HepG2 (cell line): ENCODE results near the gene ZNF189. TPM values are rescaled to one million over a fixed set of nuclear protein-coding genes. Genes with fewer than 3 reads are reported as not detected.

Source experiments
- CEBPG ChIP-seq: IDR thresholded peaks from 2 replicates; pipeline ENCODE4 v1.6.1; 2016
- KAT7 ChIP-seq: IDR thresholded peaks from 2 replicates; pipeline ENCODE4 v1.6.1; 2018; ENCODE audit warnings: borderline replicate concordance, missing compliant biosample characterization
- MXI1 ChIP-seq: IDR thresholded peaks from 3 replicates; pipeline ENCODE4 v1.6.1; 2012; ENCODE audit warnings: low read depth, low read length, inconsistent platforms, borderline replicate concordance
- RFX5 ChIP-seq: IDR thresholded peaks from 2 replicates; pipeline ENCODE4 v1.6.1; 2011; ENCODE audit warnings: low read depth, low read length, improper control_type of control experiment
- THYN1 ChIP-seq: sonication (generic); formaldehyde crosslinking; IDR thresholded peaks from 2 replicates; pipeline ENCODE4 v1.8.1; 2023; ENCODE audit warnings: low read depth, mild to moderate bottlenecking, moderate library complexity, missing genetic modification reagents, borderline replicate concordance
- ZBTB43 ChIP-seq: sonication (generic); formaldehyde crosslinking; conservative IDR thresholded peaks from 2 replicates; pipeline ENCODE4 v1.4.0; 2020; ENCODE audit warnings: missing genetic modification reagents
- ZNF207 ChIP-seq: fragments of 450-650 bp; IDR thresholded peaks from 2 replicates; pipeline ENCODE4 v1.6.1; 2016; ENCODE audit warnings: antibody characterized with exemption, borderline replicate concordance
- ZNF337 ChIP-seq: sonication (generic); formaldehyde crosslinking; IDR thresholded peaks from 2 replicates; pipeline ENCODE4 v1.5.1; 2020; ENCODE audit warnings: missing genetic modification reagents, low read depth, mild to moderate bottlenecking, borderline replicate concordance
- ZNF510 ChIP-seq: sonication (generic); formaldehyde crosslinking; IDR thresholded peaks from 2 replicates; pipeline ENCODE4 v1.4.0; 2020; ENCODE audit warnings: low read depth, mild to moderate bottlenecking, missing genetic modification reagents
- ZNF580 ChIP-seq: IDR thresholded peaks from 2 replicates; pipeline ENCODE4 v1.6.1; 2016; ENCODE audit warnings: low read depth, borderline replicate concordance
- ZNF766 ChIP-seq: sonication (generic); formaldehyde crosslinking; IDR thresholded peaks from 2 replicates; pipeline ENCODE4 v1.5.0; 2020; ENCODE audit warnings: missing genetic modification reagents, borderline replicate concordance
- ZXDC ChIP-seq: sonication (generic); formaldehyde crosslinking; IDR thresholded peaks from 2 replicates; pipeline ENCODE4 v1.5.0; 2020; ENCODE audit warnings: mild to moderate bottlenecking, missing genetic modification reagents
- polyA plus RNA-seq, 8 experiments: library from polyadenylated mRNA; depleted of rRNA in 3 of 8; stranded (reverse) in 7 of 8; unstranded in 1 of 8; fragments of >200 nt; fragmentation: Illumina TruSeq in 4 of 8; extraction: Trizol in 4 of 8; gene quantifications; 2 replicates each; pipeline versions ENCODE4 v1.2.1 to v1.2.3, GENCODE V29; 2011 to 2016; ENCODE audit warnings: low read depth in 4 of 8, missing spikeins in 1 of 8, mixed read lengths in 1 of 8; ENCODE audit not compliant: insufficient read depth in 1 of 8
- total RNA-seq, 5 experiments: library from RNA; depleted of rRNA; stranded (reverse); fragments of >200 nt; fragmentation: Illumina TruSeq; extraction: Trizol; gene quantifications; 2 replicates each; pipeline ENCODE4 v1.2.3, GENCODE V29; 2016; ENCODE audit warnings: low read depth in 1 of 5
- TF ChIP-seq, protein P1 (sequence below): sonication (generic); formaldehyde crosslinking; IDR thresholded peaks from 2 replicates; pipeline ENCODE4 v1.8.0; 2022; ENCODE audit warnings: missing genetic modification reagents, mild to moderate bottlenecking, moderate library complexity, borderline replicate concordance
- TF ChIP-seq, protein P2 (sequence below): IDR thresholded peaks from 2 replicates; pipeline ENCODE4 v1.6.1; 2016; ENCODE audit warnings: low read depth, control low read depth
- TF ChIP-seq, protein P3 (sequence below): sonication (generic); formaldehyde crosslinking; IDR thresholded peaks from 2 replicates; pipeline ENCODE4 v1.4.0; 2020; ENCODE audit warnings: missing genetic modification reagents

ZNF189 gene
- total and polyA plus RNA-seq, 2 of the 13 experiments (the other 11 are each of a cell fraction or from before 2014, with no cell fraction given), result 8.4 to 50.0 TPM

DNA sequence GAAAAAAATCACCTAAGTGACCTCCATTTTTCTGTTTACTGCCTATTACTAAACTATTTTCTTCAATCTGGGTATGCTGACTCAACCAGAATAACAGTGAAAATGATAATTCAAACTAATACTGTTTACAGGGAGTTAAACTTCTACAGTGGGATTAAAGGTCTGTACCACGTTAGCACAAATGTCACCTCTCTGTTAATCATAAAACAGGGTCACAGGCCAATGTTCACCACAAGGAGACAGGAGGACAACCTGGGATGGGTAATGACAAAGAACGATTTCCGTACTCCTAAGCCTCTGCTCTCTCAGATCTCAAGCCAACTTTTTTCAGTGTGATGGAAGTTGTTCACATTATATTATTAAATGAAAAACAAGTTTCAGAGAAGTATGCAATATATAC lies 34.6 kb downstream of the ZNF189 start (continued):
- TF ChIP-seq, protein P1, sequence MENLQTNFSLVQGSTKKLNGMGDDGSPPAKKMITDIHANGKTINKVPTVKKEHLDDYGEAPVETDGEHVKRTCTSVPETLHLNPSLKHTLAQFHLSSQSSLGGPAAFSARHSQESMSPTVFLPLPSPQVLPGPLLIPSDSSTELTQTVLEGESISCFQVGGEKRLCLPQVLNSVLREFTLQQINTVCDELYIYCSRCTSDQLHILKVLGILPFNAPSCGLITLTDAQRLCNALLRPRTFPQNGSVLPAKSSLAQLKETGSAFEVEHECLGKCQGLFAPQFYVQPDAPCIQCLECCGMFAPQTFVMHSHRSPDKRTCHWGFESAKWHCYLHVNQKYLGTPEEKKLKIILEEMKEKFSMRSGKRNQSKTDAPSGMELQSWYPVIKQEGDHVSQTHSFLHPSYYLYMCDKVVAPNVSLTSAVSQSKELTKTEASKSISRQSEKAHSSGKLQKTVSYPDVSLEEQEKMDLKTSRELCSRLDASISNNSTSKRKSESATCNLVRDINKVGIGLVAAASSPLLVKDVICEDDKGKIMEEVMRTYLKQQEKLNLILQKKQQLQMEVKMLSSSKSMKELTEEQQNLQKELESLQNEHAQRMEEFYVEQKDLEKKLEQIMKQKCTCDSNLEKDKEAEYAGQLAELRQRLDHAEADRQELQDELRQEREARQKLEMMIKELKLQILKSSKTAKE (CRISPR knock-in tag), result peak; percentile 53; the same call in 1 of the 2 replicates
- TF ChIP-seq ZXDC (CRISPR knock-in tag) (no peak), ZNF337 (no peak), CEBPG (CRISPR knock-in tag) (peak; percentile 61), RFX5 (no peak), ZNF766 (CRISPR knock-in tag) (no peak), THYN1 (no peak), KAT7 (peak; percentile 68; the same call in 1 of the 2 replicates), ZNF580 (no peak), ZNF207 (no peak), ZBTB43 (CRISPR knock-in tag) (no peak), ZNF510 (CRISPR knock-in tag) (no peak), MXI1 (peak; percentile 46; the same call in 1 of the 3 replicates)
- TF ChIP-seq, protein P2, sequence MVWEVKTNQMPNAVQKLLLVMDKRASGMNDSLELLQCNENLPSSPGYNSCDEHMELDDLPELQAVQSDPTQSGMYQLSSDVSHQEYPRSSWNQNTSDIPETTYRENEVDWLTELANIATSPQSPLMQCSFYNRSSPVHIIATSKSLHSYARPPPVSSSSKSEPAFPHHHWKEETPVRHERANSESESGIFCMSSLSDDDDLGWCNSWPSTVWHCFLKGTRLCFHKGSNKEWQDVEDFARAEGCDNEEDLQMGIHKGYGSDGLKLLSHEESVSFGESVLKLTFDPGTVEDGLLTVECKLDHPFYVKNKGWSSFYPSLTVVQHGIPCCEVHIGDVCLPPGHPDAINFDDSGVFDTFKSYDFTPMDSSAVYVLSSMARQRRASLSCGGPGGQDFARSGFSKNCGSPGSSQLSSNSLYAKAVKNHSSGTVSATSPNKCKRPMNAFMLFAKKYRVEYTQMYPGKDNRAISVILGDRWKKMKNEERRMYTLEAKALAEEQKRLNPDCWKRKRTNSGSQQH (CRISPR knock-in tag), result no peak
- TF ChIP-seq, protein P3, sequence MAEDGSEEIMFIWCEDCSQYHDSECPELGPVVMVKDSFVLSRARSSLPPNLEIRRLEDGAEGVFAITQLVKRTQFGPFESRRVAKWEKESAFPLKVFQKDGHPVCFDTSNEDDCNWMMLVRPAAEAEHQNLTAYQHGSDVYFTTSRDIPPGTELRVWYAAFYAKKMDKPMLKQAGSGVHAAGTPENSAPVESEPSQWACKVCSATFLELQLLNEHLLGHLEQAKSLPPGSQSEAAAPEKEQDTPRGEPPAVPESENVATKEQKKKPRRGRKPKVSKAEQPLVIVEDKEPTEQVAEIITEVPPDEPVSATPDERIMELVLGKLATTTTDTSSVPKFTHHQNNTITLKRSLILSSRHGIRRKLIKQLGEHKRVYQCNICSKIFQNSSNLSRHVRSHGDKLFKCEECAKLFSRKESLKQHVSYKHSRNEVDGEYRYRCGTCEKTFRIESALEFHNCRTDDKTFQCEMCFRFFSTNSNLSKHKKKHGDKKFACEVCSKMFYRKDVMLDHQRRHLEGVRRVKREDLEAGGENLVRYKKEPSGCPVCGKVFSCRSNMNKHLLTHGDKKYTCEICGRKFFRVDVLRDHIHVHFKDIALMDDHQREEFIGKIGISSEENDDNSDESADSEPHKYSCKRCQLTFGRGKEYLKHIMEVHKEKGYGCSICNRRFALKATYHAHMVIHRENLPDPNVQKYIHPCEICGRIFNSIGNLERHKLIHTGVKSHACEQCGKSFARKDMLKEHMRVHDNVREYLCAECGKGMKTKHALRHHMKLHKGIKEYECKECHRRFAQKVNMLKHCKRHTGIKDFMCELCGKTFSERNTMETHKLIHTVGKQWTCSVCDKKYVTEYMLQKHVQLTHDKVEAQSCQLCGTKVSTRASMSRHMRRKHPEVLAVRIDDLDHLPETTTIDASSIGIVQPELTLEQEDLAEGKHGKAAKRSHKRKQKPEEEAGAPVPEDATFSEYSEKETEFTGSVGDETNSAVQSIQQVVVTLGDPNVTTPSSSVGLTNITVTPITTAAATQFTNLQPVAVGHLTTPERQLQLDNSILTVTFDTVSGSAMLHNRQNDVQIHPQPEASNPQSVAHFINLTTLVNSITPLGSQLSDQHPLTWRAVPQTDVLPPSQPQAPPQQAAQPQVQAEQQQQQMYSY (CRISPR knock-in tag), result no peak
